ENCODE results near the gene C17orf113. TPM values are rescaled to one million over a fixed set of nuclear protein-coding genes. Genes with fewer than 3 reads are reported as not detected.

Gene C17orf113
- total RNA-seq, 1 experiment from 2014 or later: 2.3 TPM

- peak; percentile 19 for TF ChIP-seq TCF7L2 (IDR thresholded peaks at IDR 0.05; ENCODE audit: borderline replicate concordance, extremely low read depth, insufficient read depth, insufficient read length)
- TF ChIP-seq ZBTB33 (IDR thresholded peaks at IDR 0.05; ENCODE audit: extremely low read depth, insufficient replicate concordance, low read length): peak; percentile 66
Observed at GRCh38 chr17:42019509-42020404, 30.6 kb downstream of the C17orf113 start, which contains the start of gene NKIRAS2 (continued).

DNA sequence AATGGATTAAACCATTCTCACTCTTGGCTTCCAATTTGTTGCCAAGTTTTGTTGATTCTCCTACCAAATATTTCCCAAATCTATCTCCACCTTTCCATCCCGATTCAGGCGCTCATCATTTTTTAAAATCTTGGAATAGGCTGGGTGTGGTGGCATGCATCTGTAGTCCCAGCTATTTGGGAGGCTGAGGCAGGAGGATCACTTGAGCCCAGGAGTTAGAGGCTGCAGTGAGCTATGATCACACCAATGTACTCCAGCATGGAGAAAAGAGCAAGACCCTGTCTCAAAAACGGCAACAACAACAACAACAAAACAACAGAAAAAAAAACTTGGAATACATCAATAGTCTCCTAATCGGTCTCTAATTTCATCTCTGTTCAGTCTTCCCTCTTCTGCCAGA, 31.4 kb downstream of the C17orf113 start:
- no peak for ATAC-seq
- H3K79me2 ChIP-seq (ENCODE audit: insufficient read depth, low read length): peaks cover 51% of the 10 kb centered on the region
- CTCF ChIA-PET: interaction anchor here (1.0 to 4.0 kb wide), 5 partner anchors 10 to 84 kb away, joined by 3 to 16 read pairs (median 4); partner anchors contain the start of gene CNP
- H3K9me2 ChIP-seq (ENCODE audit: insufficient read depth): no peaks in the 10 kb centered on the region
- BruUV-seq (replicated peaks): no TSS peak
- H2AFZ ChIP-seq (ENCODE audit: low read depth, low read length, poor library complexity, severe bottlenecking): no peak overlapping the region
- intact Hi-C loops (cut with micrococcal nuclease): loop anchor here (5.0 kb wide), 1 partner anchor 52 kb away; the partner anchor contains the start of gene CNP
- RAD21 ChIA-PET (ENCODE audit: low non-redundant PET in 1 of 2, low total read pairs in 2 of 2, uncharacterized antibody in 2 of 2, unreplicated experiment in 2 of 2): interaction anchor here in 1 of 2 experiments (1.3 kb wide), 1 partner anchor 52 kb away, joined by 3 read pairs; the partner anchor contains the start of gene CNP
- H3K9me3 ChIP-seq (ENCODE audit: control insufficient read depth in 1 of 2, insufficient read depth in 1 of 2, low read depth in 1 of 2, low read length in 2 of 2): no peaks in the 10 kb centered on the region
- H3K27me3 ChIP-seq (ENCODE audit: insufficient read depth, low read length): no peaks in the 10 kb centered on the region
- peaks cover 16 to 36% of the 10 kb centered on the region in 2 experiments for H3K4me1 ChIP-seq (ENCODE audit: control insufficient read depth in 1 of 2, insufficient read depth in 2 of 2, low read length in 2 of 2)
- H3K4me2 ChIP-seq (ENCODE audit: low read length): no peak overlapping the region
- no peaks in the 10 kb centered on the region for H4K20me1 ChIP-seq (ENCODE audit: insufficient read depth)
- no peak for DNase-seq (ENCODE audit: low read depth, low spot score)
- no peak overlapping the region for H3K4me3 ChIP-seq (replicated peaks in 1 of 2; ENCODE audit: low read depth in 1 of 2, low read length in 2 of 2)
- peaks cover 6% of the 10 kb centered on the region in 2 experiments; a peak in 2 of 4 replicates for H3K36me3 ChIP-seq (ENCODE audit: control insufficient read depth in 1 of 2, insufficient read depth in 2 of 2, low read length in 2 of 2)
- POLR2A ChIA-PET: interaction anchor here (2.3 kb wide), 1 partner anchor 53 kb away, joined by 17 read pairs; the partner anchor contains the start of gene CNP
- H3K9ac ChIP-seq (ENCODE audit: low read length): no peak overlapping the region
- H3K27ac ChIP-seq (ENCODE audit: low read depth, low read length): no peak overlapping the region
- TF ChIP-seq EGR1 (IDR thresholded peaks at IDR 0.05; ENCODE audit: low read depth) (no peak), EZH2 (IDR thresholded peaks at IDR 0.05) (no peak), ZFX (IDR thresholded peaks at IDR 0.05) (no peak), CEBPB (IDR thresholded peaks at IDR 0.05; ENCODE audit: low read depth) (no peak), POLR2A (IDR thresholded peaks at IDR 0.05; ENCODE audit: borderline replicate concordance, extremely low read depth, insufficient read depth, insufficient read length) (no peak), ZNF274 (IDR thresholded peaks at IDR 0.05; ENCODE audit: low read depth, low read length) (no peak), EZH2phosphoT487 (IDR thresholded peaks at IDR 0.05; ENCODE audit: borderline replicate concordance) (no peak), ZBTB33 (IDR thresholded peaks at IDR 0.05; ENCODE audit: extremely low read depth, insufficient replicate concordance, low read length) (no peak), FOSL1 (IDR thresholded peaks at IDR 0.05; ENCODE audit: low read depth) (no peak), SRF (IDR thresholded peaks at IDR 0.05; ENCODE audit: low read depth) (no peak), CTCF (IDR thresholded peaks at IDR 0.05 in 2 of 3, conservative IDR thresholded peaks at IDR 0.05 in 1 of 3; ENCODE audit: borderline replicate concordance in 1 of 3, insufficient read depth in 1 of 3, low read depth in 2 of 3, low read length in 2 of 3) (no peak), POLR2AphosphoS5 (IDR thresholded peaks at IDR 0.05; ENCODE audit: low read depth, low read length) (no peak), ELF1 (IDR thresholded peaks at IDR 0.05; ENCODE audit: borderline replicate concordance, low read depth) (no peak), YY1 (IDR thresholded peaks at IDR 0.05; ENCODE audit: extremely low read depth, insufficient replicate concordance, low read depth, low read length) (no peak), SP1 (IDR thresholded peaks at IDR 0.05; ENCODE audit: low read depth) (no peak)
- TF ChIP-seq, protein P1, sequence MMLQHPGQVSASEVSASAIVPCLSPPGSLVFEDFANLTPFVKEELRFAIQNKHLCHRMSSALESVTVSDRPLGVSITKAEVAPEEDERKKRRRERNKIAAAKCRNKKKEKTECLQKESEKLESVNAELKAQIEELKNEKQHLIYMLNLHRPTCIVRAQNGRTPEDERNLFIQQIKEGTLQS (IDR thresholded peaks at IDR 0.05): no peak

Measured in HCT116 (cell line).